ENCODE data around the gene PLEKHH1. TPM values are rescaled to one million over a fixed set of nuclear protein-coding genes. Genes with fewer than 3 reads are reported as not detected.
"Not testable (repeated sequence)": the region's sequence is repeated elsewhere in the genome, so short reads cannot be mapped to it uniquely, and the experiment has no call there.

Gene PLEKHH1
- total and polyA plus RNA-seq, 2 donors (not counting 1 experiment from before 2014, with no cell fraction given): 0.10 to 0.33 TPM

DNA sequence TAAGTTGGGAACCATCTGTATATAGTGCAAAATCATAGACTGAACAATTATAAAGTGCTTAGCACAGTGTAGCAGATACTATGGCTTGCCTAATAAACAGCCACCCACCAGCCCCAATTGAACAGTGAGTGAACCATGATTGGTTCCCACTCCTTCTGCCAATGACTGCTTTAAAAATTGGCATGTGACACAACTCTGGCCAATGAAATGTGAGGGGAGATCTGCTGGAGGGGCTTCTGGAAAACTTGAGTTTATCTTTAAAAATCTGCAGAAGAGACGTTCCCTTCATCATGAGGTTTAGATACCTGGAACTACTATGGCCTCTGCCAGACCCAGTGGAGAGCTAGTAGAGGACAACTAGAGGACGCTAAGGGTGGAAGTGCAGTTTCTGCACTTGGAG lies 62.3 kb downstream of the PLEKHH1 start:
- Histone ChIP-seq H3K79me2 (ENCODE audit: control insufficient read depth, insufficient read depth, low read length) (no peaks in the 10 kb centered on the region), H3K27ac (ENCODE audit: insufficient read depth, low read length) (no peak overlapping the region), H3K4me2 (ENCODE audit: extremely low read depth, insufficient read depth, low read length) (no peak overlapping the region), H3K9me3 (ENCODE audit: control insufficient read depth, insufficient read depth, low read depth, low read length) (no peaks in the 10 kb centered on the region), H4K20me1 (ENCODE audit: control insufficient read depth, extremely low read depth, insufficient read depth, low read length) (no peaks in the 10 kb centered on the region), H2AFZ (ENCODE audit: low read length) (no peak overlapping the region), H3K27me3 (ENCODE audit: control insufficient read depth, insufficient read depth, low read length) (no peaks in the 10 kb centered on the region), H3K9ac (ENCODE audit: insufficient read depth, low read length) (no peak overlapping the region), H3K4me3 (replicated peaks in 1 of 4; ENCODE audit: control extremely low read depth in 1 of 4, insufficient read depth in 1 of 4, low read depth in 3 of 4, low read length in 4 of 4) (no peak overlapping the region), H3K4me1 (ENCODE audit: control insufficient read depth, extremely low read depth, insufficient read depth, low read length) (no peaks in the 10 kb centered on the region), H3K36me3 (ENCODE audit: control insufficient read depth, insufficient read depth, low read length) (no peaks in the 10 kb centered on the region)
- TF ChIP-seq, protein P1, sequence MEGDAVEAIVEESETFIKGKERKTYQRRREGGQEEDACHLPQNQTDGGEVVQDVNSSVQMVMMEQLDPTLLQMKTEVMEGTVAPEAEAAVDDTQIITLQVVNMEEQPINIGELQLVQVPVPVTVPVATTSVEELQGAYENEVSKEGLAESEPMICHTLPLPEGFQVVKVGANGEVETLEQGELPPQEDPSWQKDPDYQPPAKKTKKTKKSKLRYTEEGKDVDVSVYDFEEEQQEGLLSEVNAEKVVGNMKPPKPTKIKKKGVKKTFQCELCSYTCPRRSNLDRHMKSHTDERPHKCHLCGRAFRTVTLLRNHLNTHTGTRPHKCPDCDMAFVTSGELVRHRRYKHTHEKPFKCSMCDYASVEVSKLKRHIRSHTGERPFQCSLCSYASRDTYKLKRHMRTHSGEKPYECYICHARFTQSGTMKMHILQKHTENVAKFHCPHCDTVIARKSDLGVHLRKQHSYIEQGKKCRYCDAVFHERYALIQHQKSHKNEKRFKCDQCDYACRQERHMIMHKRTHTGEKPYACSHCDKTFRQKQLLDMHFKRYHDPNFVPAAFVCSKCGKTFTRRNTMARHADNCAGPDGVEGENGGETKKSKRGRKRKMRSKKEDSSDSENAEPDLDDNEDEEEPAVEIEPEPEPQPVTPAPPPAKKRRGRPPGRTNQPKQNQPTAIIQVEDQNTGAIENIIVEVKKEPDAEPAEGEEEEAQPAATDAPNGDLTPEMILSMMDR (conservative IDR thresholded peaks at IDR 0.05 in 1 of 2, IDR thresholded peaks at IDR 0.05 in 1 of 2; ENCODE audit: low read depth in 1 of 2, low read length in 2 of 2): no peak
- TF ChIP-seq EZH2 (IDR thresholded peaks at IDR 0.05; ENCODE audit: low read length, missing control alignments): no peak
- DNase-seq (ENCODE audit: low read depth in 2 of 2): no peak

DNA sequence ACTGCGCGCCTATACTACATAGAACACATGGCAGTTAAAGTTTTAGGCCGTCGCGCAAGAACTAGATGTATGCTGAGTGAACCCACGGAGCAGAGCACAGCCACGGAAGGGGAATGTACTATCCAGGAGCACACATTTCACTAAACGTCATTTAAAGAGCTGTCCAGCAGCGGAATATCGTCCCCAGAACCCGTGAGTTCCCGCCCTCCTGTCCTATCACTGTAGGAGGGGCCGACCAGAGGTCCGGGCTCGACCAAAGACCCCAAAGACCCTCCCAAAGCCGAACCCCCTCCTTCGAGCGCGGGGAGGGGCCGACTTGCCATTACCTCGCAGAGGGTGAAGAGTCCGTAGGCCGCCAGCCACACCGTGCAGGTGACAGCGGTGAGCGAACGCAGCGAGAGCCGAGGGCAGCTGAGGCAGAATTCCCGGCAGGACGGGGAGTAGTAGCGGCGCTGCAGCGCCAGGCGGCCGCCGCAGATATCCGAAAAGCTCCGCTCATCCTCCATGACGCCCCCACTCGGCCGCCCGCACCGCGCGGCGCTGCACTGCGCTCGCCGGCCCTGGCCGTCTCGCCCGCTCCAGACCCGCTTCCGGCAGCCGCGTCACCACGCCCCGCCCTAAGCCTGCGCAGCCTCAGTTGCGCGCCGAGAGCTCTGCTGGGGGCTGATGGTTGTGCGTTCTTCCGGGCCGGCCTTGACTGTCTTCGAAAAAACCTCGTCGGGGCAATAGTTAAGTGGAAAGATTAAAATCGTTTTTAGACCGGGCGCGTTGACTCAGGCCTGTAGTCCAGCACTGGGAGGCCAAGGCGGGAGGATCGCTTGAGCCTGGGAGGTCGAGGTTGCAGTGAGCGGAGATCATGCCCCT lies 66.8 kb downstream of the PLEKHH1 start, which contains the start of gene PIGH:
Gene PIGH (minus strand): TSS at position 571 of the 864 bp plus-strand sequence. CDS start 65 bp downstream, at position 506.
- Histone ChIP-seq H3K27ac (ENCODE audit: insufficient read depth, low read length) (peak within 1 kb of the TSS; percentile 70), H3K36me3 (ENCODE audit: control insufficient read depth, insufficient read depth, low read length) (no peaks in the 10 kb centered on the region), H3K4me2 (ENCODE audit: extremely low read depth, insufficient read depth, low read length) (peak within 1 kb of the TSS; percentile 67), H4K20me1 (ENCODE audit: control insufficient read depth, extremely low read depth, insufficient read depth, low read length) (no peaks in the 10 kb centered on the region), H3K4me1 (ENCODE audit: control insufficient read depth, extremely low read depth, insufficient read depth, low read length) (no peaks in the 10 kb centered on the region), H3K4me3 (replicated peaks in 1 of 4; ENCODE audit: control extremely low read depth in 1 of 4, insufficient read depth in 1 of 4, low read depth in 3 of 4, low read length in 4 of 4) (peak within 1 kb of the TSS; percentile 77 to 88 (median 87)), H3K9ac (ENCODE audit: insufficient read depth, low read length) (peak within 1 kb of the TSS; percentile 70), H3K79me2 (ENCODE audit: control insufficient read depth, insufficient read depth, low read length) (no peaks in the 10 kb centered on the region), H3K9me3 (ENCODE audit: control insufficient read depth, insufficient read depth, low read depth, low read length) (no peaks in the 10 kb centered on the region), H2AFZ (ENCODE audit: low read length) (peak within 1 kb of the TSS; percentile 94), H3K27me3 (ENCODE audit: control insufficient read depth, insufficient read depth, low read length) (no peaks in the 10 kb centered on the region)
- peak; percentile 82 to 83 for DNase-seq (ENCODE audit: low read depth in 2 of 2)
- TF ChIP-seq, protein P1 (conservative IDR thresholded peaks at IDR 0.05 in 1 of 2, IDR thresholded peaks at IDR 0.05 in 1 of 2; ENCODE audit: low read depth in 1 of 2, low read length in 2 of 2): peak; percentile 32 to 41
- no peak for TF ChIP-seq EZH2 (IDR thresholded peaks at IDR 0.05; ENCODE audit: low read length, missing control alignments)

DNA sequence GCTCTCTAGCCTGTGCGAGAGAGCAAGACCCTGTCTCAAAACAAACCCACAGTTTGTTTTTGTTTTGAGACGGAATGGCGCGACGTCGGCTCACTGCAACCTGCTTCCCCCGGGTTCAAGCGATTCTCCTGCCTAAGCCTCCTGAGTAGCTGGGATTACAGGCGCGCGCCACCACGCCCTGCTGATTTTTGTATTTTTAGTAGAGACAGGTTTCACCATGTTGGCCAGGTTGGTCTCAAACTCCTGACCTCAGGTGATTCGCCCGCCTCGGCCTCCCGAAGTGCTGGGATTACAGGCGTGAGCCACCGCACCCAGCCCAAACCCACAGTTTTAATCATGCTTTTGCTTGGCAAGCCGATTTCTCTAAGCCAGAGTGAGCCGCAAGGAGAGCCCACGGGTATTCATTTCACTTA lies 67.5 kb downstream of the PLEKHH1 start:
- DNase-seq (ENCODE audit: low read depth in 2 of 2); H3K4me1 ChIP-seq (ENCODE audit: control insufficient read depth, extremely low read depth, insufficient read depth, low read length); H3K79me2 ChIP-seq (ENCODE audit: control insufficient read depth, insufficient read depth, low read length); H4K20me1 ChIP-seq (ENCODE audit: control insufficient read depth, extremely low read depth, insufficient read depth, low read length); H3K27me3 ChIP-seq (ENCODE audit: control insufficient read depth, insufficient read depth, low read length); H3K9me3 ChIP-seq (ENCODE audit: control insufficient read depth, insufficient read depth, low read depth, low read length); H3K36me3 ChIP-seq (ENCODE audit: control insufficient read depth, insufficient read depth, low read length): not testable (repeated sequence)
- H3K9ac ChIP-seq (ENCODE audit: insufficient read depth, low read length): peak overlapping the region; percentile 70
- H3K4me2 ChIP-seq (ENCODE audit: extremely low read depth, insufficient read depth, low read length): peak overlapping the region; percentile 67
- H2AFZ ChIP-seq (ENCODE audit: low read length): peak overlapping the region; percentile 87
- peak overlapping the region; percentile 70 for H3K27ac ChIP-seq (ENCODE audit: insufficient read depth, low read length)
- peak overlapping the region; percentile 55 to 88 (median 87) for H3K4me3 ChIP-seq (replicated peaks in 1 of 4; ENCODE audit: control extremely low read depth in 1 of 4, insufficient read depth in 1 of 4, low read depth in 3 of 4, low read length in 4 of 4)
